GM13977 (cell line): ENCODE results near the gene ABCC9.
"Not testable (repeated sequence)": the region's sequence is repeated elsewhere in the genome, so short reads cannot be mapped to it uniquely, and the experiment has no call there.

Source experiments
- DNase-seq: peaks from one replicate; pipeline ENCODE4 v3.0.0; 2012; ENCODE audit warnings: low spot score
- in situ Hi-C: fragments of 300-500 bp; cut with MboI; formaldehyde crosslinking; loops from one replicate; pipeline ENCODE4 v1.12.0; 2022; ENCODE audit warnings: low sequenced_read_pairs, low pct_unique_long_range_greater_than_20kb, mixed read lengths, inconsistent platforms; ENCODE audit not compliant: unreplicated experiment
- TF ChIP-seq, protein P1 (sequence below): IDR thresholded peaks from 2 replicates; pipeline ENCODE4 v1.5.1; 2012; ENCODE audit warnings: mild to moderate bottlenecking, control low read depth; ENCODE audit not compliant: insufficient read depth; ENCODE audit errors: extremely low read depth, missing control alignments

The ABCC9 gene

DNA sequence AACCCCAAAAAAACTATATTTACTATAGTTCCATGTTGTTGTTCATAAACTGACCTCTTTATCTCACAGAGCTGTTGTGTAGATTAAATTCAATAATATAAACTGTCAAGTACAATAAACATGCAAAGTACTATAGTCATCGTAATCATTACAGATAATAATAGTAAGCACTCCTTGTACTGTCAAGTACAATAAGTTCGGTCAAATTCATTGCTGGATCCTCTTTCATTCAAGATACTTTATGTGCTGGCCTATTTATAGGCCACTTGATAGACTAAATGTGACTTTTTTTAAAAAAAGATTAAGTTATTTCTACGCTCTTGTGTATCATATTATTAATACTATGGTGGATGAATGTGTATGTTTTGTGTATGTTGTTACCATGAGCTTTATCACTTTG lies 127.5 kb downstream of the ABCC9 start:
- in situ Hi-C loops, result no loop called here
- TF ChIP-seq, protein P1, sequence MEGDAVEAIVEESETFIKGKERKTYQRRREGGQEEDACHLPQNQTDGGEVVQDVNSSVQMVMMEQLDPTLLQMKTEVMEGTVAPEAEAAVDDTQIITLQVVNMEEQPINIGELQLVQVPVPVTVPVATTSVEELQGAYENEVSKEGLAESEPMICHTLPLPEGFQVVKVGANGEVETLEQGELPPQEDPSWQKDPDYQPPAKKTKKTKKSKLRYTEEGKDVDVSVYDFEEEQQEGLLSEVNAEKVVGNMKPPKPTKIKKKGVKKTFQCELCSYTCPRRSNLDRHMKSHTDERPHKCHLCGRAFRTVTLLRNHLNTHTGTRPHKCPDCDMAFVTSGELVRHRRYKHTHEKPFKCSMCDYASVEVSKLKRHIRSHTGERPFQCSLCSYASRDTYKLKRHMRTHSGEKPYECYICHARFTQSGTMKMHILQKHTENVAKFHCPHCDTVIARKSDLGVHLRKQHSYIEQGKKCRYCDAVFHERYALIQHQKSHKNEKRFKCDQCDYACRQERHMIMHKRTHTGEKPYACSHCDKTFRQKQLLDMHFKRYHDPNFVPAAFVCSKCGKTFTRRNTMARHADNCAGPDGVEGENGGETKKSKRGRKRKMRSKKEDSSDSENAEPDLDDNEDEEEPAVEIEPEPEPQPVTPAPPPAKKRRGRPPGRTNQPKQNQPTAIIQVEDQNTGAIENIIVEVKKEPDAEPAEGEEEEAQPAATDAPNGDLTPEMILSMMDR, result no peak
- DNase-seq, result no peak

DNA sequence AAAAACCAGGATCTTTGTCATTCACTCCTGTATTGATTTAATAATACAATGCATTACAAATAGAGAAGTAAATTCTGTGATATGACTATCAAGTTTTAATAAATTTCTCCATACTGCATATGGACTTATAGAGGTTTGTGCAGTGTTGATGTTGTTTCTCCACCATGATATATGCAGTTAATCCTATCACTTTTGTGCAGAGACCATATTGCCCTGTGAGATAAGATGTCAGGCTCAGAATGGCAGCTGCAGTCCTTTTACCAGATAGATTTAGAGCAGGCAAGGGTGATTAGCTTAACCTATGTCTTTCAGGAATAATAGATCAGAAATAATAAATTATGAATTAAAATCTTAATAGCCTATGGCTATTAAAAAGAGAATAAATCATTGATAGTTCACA lies 128.1 kb downstream of the ABCC9 start:
- TF ChIP-seq, protein P1, result no peak
- DNase-seq, result no peak
- in situ Hi-C loops, result no loop called here

DNA sequence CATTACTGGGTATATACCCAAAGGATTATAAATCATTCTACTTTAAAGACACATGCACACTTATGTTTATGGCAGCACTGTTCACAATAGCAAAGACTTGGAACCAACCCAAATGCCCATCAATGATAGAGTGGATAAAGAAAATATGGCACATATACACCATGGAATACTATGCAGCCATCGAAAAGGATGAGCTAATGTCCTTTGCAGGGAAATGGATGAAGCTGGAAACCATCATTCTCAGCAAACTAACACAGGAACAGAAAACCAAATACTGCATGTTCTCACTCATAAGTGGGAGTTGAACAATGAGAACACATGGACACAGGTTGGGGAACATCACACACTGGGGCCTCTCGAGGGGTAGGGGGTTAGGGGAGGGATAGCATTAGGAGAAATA lies 128.9 kb downstream of the ABCC9 start:
- in situ Hi-C loops, DNase-seq: not testable (repeated sequence)

DNA sequence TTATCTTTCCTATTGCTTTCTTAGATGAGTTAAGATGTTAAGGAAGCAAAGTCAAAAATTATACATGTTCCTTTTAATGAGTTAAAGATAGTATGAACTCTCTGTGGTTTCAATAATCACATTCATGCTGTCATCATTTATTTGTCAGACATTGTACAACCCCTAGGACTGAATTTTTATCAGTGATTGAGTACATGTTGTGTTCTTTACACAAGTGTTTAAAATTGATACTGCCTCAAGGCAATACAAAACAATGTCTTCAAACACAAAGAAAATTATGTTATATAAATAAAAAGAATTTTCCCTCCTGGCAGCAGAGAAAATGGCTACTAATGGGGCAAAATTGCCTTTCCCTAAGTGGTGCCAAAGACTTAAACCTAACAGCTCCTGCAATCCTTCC lies 132.1 kb downstream of the ABCC9 start:
- DNase-seq, result no peak
- in situ Hi-C loops, result no loop called here
- TF ChIP-seq, protein P1, result no peak

DNA sequence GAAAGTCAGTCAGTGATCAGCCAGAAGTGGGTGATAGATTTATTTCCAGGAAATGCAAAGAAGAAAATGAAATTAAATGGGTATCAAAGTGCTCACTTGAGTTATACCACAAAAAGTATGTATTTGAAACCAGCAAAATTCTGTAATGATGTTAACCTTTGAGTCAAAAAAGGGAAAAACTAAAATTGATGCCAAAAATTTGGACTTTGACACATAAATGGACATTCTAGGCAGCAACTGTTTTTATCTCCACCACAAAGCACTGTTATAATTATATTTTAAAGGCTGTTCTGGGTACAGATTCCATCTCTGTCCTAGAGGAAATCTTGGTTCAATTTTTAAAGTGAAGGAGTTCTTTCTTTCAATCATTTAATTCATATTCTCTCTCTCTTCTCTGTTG lies 135.0 kb downstream of the ABCC9 start:
- TF ChIP-seq, protein P1, result no peak
- no peak for DNase-seq
- in situ Hi-C loops, result no loop called here

DNA sequence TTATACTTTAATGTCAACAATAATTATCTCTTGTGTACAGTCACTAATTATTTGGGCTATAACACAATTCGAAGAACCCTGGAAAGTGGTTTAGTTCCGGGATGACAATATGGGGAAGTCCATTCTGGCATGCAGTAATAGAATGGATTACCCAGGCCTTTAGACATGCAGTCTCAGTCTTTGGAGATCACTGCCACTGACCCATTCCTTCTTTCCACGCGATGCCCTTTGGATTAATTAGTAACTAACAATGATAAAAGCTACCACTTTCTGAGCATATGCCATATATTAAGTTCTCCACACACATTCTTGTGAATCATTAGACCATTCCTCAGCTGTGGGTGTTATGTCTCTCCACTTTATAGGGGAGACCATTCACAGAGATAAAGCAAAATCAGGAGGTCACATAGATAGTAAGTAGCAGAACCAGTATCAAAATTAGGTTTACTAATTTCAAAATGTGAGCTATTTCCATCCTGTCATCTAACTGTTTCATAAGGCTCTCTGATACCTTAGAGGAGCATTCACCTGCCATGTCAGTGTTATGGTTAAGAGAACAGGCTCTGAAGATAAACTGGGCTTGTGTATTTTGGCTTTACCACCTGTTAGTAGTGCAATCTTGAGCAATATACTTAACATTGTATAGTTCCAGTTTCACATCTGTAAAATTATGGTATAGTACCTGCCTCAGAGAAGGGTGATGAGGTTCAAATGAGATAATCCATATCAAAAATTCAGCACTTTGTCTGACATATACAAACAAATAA lies 139.5 kb downstream of the ABCC9 start:
- DNase-seq, result no peak
- in situ Hi-C loops, result no loop called here

DNA sequence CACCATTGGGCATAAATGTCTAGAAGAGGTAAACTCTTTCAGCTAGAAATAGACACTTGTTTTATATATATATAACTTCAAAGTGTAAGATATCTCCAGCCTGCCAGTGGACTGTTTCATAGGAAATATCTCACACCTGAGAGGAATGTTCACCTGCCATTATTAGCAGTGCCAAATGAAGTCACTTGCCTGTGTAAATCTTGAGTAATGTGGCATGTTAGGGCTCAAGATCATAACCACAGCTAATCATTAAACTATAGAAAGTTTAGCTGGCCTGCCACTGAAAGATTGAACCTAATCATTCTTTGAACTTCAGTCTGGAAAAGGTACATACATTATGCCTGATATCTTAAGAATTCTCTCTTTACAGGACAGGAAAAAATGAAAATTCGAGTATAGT lies 141.2 kb downstream of the ABCC9 start:
- in situ Hi-C loops, result no loop called here
- DNase-seq, result no peak
- TF ChIP-seq, protein P1, result no peak

More for the DNA sequence above, 139.5 kb downstream of the ABCC9 start:
- TF ChIP-seq, protein P1, result no peak
